Breast epithelium (tissue), 4 donors: ENCODE results near the gene TAF4B. TPM values are rescaled to one million over a fixed set of nuclear protein-coding genes. Genes with fewer than 3 reads are reported as not detected.
A peak's percentile ranks its signal among the peaks of the same experiment; 100 is the strongest.
"Not testable (repeated sequence)": the region's sequence is repeated elsewhere in the genome, so short reads cannot be mapped to it uniquely, and the experiment has no call there.

Experiments used
- DNase-seq, 2 donors: peaks; one replicate each; pipeline ENCODE4 v3.0.0-alpha.2; 2019; ENCODE audit warnings: low spot score in 2 of 2
- H3K27ac ChIP-seq, 2 donors: fragments of 200-600 bp; sonication (generic) in 1 of 2; one replicate each; pipeline ENCODE4 v1.5.1; 2016 to 2019; ENCODE audit warnings: mild to moderate bottlenecking in 1 of 2
- H3K27me3 ChIP-seq, 2 donors: fragments of 200-600 bp; sonication (generic) in 1 of 2; one replicate each; pipeline versions ENCODE4 v1.5.1 to v1.6.0; 2017 to 2019; ENCODE audit warnings: control low read depth in 1 of 2, mild to moderate bottlenecking in 1 of 2
- H3K36me3 ChIP-seq: fragments of 200-600 bp; one replicate; pipeline ENCODE4 v1.5.1; 2019
- H3K4me1 ChIP-seq, 2 donors: fragments of 200-600 bp; sonication (generic); one replicate each; pipeline ENCODE4 v1.5.1; 2016 to 2019; ENCODE audit warnings: control low read depth in 1 of 2
- H3K4me3 ChIP-seq, 3 donors: fragments of 200-600 bp; sonication (generic); 1 replicate in 2 of 3; 2 replicates in 1 of 3; pipeline ENCODE4 v1.5.1; 2016 to 2019; ENCODE audit warnings: mild to moderate bottlenecking in 3 of 3, moderate library complexity in 2 of 3
- H3K9me3 ChIP-seq, 2 donors: fragments of 200-600 bp; sonication (generic) in 1 of 2; one replicate each; pipeline ENCODE4 v1.5.1; 2016 to 2019; ENCODE audit warnings: control low read depth in 1 of 2
- CTCF ChIP-seq, 3 donors: fragments of 450-650 bp; IDR thresholded peaks; one replicate each; pipeline ENCODE4 v1.5.1; 2016 to 2017; ENCODE audit warnings: antibody characterized with exemption in 3 of 3, mild to moderate bottlenecking in 3 of 3, moderate library complexity in 3 of 3
- POLR2A ChIP-seq: fragments of 450-650 bp; IDR thresholded peaks from one replicate; pipeline ENCODE4 v1.6.1; 2016; ENCODE audit warnings: antibody characterized with exemption, mild to moderate bottlenecking, moderate library complexity
- POLR2AphosphoS5 ChIP-seq, 3 donors: sonication (generic); formaldehyde crosslinking; IDR thresholded peaks; one replicate each; pipeline ENCODE4 v1.6.1; 2017; ENCODE audit warnings: antibody characterized with exemption in 3 of 3
- intact Hi-C: fragments of 100-400 bp; cut with DNase I; formaldehyde crosslinking; loops from one replicate; pipeline ENCODE4 v1.15.1; 2023; ENCODE audit warnings: low total_unique reads
- total RNA-seq, 3 donors: library from RNA; depleted of rRNA; stranded (reverse); fragments of >200 nt; gene quantifications; one replicate each; pipeline ENCODE4 v1.1.0, GENCODE V29; 2016

Gene TAF4B
- total RNA-seq, 3 donors from 2014 or later: 13.6 to 16.8 (median 14.1) TPM

DNA sequence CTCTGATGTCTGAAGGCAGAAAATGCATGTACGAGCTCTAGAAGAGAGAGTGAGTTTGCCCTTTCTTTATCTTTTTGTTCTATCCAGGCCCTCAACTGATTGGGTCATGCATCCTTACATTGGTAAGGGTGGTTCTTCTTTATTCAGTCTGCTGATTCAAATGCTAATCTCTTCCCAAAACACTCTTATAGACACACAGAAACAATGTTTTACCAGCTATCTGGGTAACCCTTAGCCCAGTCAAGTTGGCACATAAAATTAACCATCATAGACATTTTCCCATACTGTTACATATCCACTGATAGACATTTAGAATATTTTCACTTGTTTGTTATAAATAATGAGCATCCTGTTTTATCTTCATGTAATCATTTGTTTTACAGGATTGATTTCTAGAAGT, 141.2 kb downstream of the TAF4B start:
- H3K27ac ChIP-seq: no peak overlapping the region
- no peaks in the 10 kb centered on the region for H3K9me3 ChIP-seq
- no peaks in the 10 kb centered on the region for H3K4me1 ChIP-seq
- no peak for DNase-seq
- H3K27me3 ChIP-seq: no peaks in the 10 kb centered on the region
- no peak overlapping the region for H3K4me3 ChIP-seq
- TF ChIP-seq CTCF (IDR thresholded peaks at IDR 0.05) (no peak), POLR2A (no peak), POLR2AphosphoS5 (IDR thresholded peaks at IDR 0.05) (no peak)
- H3K36me3 ChIP-seq: no peaks in the 10 kb centered on the region
- intact Hi-C loops: no loop called here

- intact Hi-C loops: loop anchor here (5.0 kb wide), 1 partner anchor 1453 kb away; no protein-coding TSS in a partner anchor
- no peaks in the 10 kb centered on the region for H3K4me1 ChIP-seq
- DNase-seq: no peak
- no peaks in the 10 kb centered on the region for H3K36me3 ChIP-seq
- no peak overlapping the region for H3K4me3 ChIP-seq
- no peaks in the 10 kb centered on the region for H3K9me3 ChIP-seq
- TF ChIP-seq POLR2AphosphoS5 (IDR thresholded peaks at IDR 0.05) (no peak), POLR2A (no peak), CTCF (IDR thresholded peaks at IDR 0.05) (no peak)
- H3K27me3 ChIP-seq: no peaks in the 10 kb centered on the region
- no peak overlapping the region for H3K27ac ChIP-seq
Observed at GRCh38 chr18:26370037-26370436, 143.8 kb downstream of the TAF4B start.

GRCh38 chr18:26376105-26376504, 149.9 kb downstream of the TAF4B start:
- no peak overlapping the region for H3K27ac ChIP-seq
- no peak for DNase-seq
- TF ChIP-seq POLR2AphosphoS5 (IDR thresholded peaks at IDR 0.05): no peak
- no peaks in the 10 kb centered on the region for H3K4me1 ChIP-seq
- no peaks in the 10 kb centered on the region for H3K36me3 ChIP-seq
- H3K4me3 ChIP-seq: no peak overlapping the region
- intact Hi-C loops: no loop called here
- H3K27me3 ChIP-seq: no peaks in the 10 kb centered on the region
- no peaks in the 10 kb centered on the region for H3K9me3 ChIP-seq

DNA sequence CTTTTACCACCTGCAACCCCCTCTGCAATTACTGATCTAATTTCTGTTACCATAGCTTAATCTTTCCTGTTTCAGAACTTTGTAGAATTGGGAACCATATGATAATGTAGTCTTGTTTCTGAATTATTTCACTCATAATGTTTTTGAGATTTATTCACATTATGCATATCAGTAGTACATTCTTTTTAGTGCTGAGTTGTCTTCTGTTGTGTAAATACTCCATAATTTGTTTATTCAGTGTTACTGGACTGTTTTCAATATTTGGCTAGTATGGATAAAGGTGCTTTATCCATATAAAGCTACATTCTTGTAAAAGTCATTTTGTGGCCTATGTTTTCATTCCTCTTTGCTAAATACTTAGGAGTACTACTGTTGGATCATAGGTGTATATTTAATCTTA, 152.5 kb downstream of the TAF4B start:
- H3K9me3 ChIP-seq: no peaks in the 10 kb centered on the region
- no peaks in the 10 kb centered on the region for H3K27me3 ChIP-seq
- H3K36me3 ChIP-seq: no peaks in the 10 kb centered on the region
- H3K4me3 ChIP-seq: no peak overlapping the region
- no peak for DNase-seq
- intact Hi-C loops: no loop called here
- H3K4me1 ChIP-seq: no peaks in the 10 kb centered on the region
- TF ChIP-seq POLR2AphosphoS5 (IDR thresholded peaks at IDR 0.05) (no peak), CTCF (IDR thresholded peaks at IDR 0.05) (no peak), POLR2A (no peak)
- no peak overlapping the region for H3K27ac ChIP-seq

- peaks cover 0 to 12% of the 10 kb centered on the region in 2 donors for H3K4me1 ChIP-seq
- H3K4me3 ChIP-seq, DNase-seq, H3K27me3 ChIP-seq, H3K36me3 ChIP-seq, H3K9me3 ChIP-seq, intact Hi-C loops, H3K27ac ChIP-seq: not testable (repeated sequence)
Observed at GRCh38 chr18:26381555-26381954, 155.3 kb downstream of the TAF4B start.

DNA sequence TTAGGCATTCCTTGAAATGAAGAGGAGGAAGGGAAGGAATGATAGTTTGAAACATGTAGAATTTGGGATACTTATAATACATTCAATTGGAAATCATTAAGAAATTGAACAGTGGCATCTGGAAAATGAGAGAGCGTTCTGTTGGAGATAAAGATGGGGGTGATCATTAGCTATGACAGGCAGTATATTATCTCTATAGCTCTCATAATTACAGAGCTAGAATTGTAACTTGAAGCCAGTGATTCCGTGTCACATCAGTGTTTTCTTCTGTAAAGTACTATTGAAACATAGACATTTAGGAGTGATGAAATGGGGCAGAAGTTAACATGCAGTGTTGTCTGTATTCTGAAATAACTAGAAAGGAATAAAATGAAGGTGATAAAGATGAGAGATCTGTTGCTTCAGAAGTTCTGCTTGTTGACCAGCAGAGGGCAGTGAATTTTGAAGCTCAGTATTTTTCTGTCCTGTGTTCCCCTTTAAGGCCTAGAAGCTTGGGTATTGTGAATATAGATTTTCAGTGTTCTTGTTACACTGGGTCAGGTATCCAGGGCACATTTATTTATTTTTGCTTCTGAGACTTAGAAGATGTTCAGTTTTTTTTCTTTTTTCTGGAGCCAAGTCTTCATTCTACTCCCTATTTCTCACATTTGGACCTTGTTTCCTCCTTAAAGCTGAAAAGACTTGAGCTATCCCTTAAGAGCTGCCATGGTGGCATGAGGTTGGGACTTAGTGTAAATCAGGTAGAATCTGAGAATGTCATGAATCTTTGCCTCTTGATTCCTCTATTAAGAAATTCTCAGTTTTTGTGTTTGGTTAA, 157.4 kb downstream of the TAF4B start:
- intact Hi-C loops: no loop called here
- H3K27me3 ChIP-seq: no peaks in the 10 kb centered on the region
- H3K4me1 ChIP-seq: peaks cover 0 to 15% of the 10 kb centered on the region in 2 donors
- no peaks in the 10 kb centered on the region for H3K36me3 ChIP-seq
- DNase-seq: no peak
- TF ChIP-seq POLR2AphosphoS5 (IDR thresholded peaks at IDR 0.05): no peak
- TF ChIP-seq CTCF (IDR thresholded peaks at IDR 0.05): peak; percentile 72 to 78 (median 75)
- TF ChIP-seq POLR2A: no peak
- no peak overlapping the region for H3K4me3 ChIP-seq
- peak overlapping the region in 1 of 2 donors; percentile 37 for H3K27ac ChIP-seq
- no peaks in the 10 kb centered on the region for H3K9me3 ChIP-seq
